ENCODE data around the gene MAN1C1. TPM values are rescaled to one million over a fixed set of nuclear protein-coding genes. Genes with fewer than 3 reads are reported as not detected.

The MAN1C1 gene
- total and polyA plus RNA-seq, 10 of the 15 experiments (the other 5 are each of a cell fraction or from before 2014, with no cell fraction given) = 0.12 to 0.56 (median 0.22) TPM; not detected in 3

DNA sequence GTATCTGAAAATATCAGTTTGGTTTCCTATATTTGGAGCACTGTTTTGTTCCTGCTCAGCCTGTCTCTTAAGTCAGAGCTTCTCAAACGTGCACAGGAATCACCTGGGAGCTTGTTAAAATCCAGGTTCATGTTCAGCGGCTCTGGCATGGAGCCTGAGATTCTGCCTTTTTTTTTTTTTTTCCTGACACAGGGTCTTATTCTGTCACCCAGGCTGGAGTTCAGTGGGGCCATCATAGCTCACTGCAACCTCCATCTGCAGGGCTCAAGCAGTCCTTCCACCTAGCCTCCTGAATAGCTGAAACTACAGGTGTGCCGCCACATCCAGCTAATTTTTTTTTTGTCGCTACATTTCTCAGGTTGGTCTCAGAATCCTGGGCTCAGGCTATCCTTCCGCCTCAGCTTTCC is 171.2 kb downstream of the MAN1C1 start (continued):
- TF ChIP-seq, protein P1, sequence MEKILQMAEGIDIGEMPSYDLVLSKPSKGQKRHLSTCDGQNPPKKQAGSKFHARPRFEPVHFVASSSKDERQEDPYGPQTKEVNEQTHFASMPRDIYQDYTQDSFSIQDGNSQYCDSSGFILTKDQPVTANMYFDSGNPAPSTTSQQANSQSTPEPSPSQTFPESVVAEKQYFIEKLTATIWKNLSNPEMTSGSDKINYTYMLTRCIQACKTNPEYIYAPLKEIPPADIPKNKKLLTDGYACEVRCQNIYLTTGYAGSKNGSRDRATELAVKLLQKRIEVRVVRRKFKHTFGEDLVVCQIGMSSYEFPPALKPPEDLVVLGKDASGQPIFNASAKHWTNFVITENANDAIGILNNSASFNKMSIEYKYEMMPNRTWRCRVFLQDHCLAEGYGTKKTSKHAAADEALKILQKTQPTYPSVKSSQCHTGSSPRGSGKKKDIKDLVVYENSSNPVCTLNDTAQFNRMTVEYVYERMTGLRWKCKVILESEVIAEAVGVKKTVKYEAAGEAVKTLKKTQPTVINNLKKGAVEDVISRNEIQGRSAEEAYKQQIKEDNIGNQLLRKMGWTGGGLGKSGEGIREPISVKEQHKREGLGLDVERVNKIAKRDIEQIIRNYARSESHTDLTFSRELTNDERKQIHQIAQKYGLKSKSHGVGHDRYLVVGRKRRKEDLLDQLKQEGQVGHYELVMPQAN (conservative IDR thresholded peaks at IDR 0.05) = no peak
- TF ChIP-seq ZBED1 (IDR thresholded peaks at IDR 0.05; ENCODE audit: borderline replicate concordance) (no peak), SMAD1 (IDR thresholded peaks at IDR 0.05; ENCODE audit: low read depth, partially characterized antibody) (no peak), WRNIP1 (IDR thresholded peaks at IDR 0.05; ENCODE audit: borderline replicate concordance, low read depth, low read length) (no peak), NFIC (IDR thresholded peaks at IDR 0.05; ENCODE audit: low read depth, low read length) (no peak), CHD1 (IDR thresholded peaks at IDR 0.05; ENCODE audit: low read depth, low read length) (no peak), NR2C1 (IDR thresholded peaks at IDR 0.05) (no peak), SIN3A (IDR thresholded peaks at IDR 0.05; ENCODE audit: low read depth, low read length) (no peak), CEBPB (IDR thresholded peaks at IDR 0.05; ENCODE audit: borderline replicate concordance in 1 of 2, low read depth in 2 of 2, low read length in 2 of 2) (no peak), BACH1 (IDR thresholded peaks at IDR 0.05; ENCODE audit: borderline replicate concordance) (no peak), SPI1 (IDR thresholded peaks at IDR 0.05; ENCODE audit: borderline replicate concordance, insufficient read depth, low read depth, low read length) (no peak)
- TF ChIP-seq, protein P2, sequence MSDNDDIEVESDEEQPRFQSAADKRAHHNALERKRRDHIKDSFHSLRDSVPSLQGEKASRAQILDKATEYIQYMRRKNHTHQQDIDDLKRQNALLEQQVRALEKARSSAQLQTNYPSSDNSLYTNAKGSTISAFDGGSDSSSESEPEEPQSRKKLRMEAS (IDR thresholded peaks at IDR 0.05; ENCODE audit: low read depth, low read length) = no peak

DNA sequence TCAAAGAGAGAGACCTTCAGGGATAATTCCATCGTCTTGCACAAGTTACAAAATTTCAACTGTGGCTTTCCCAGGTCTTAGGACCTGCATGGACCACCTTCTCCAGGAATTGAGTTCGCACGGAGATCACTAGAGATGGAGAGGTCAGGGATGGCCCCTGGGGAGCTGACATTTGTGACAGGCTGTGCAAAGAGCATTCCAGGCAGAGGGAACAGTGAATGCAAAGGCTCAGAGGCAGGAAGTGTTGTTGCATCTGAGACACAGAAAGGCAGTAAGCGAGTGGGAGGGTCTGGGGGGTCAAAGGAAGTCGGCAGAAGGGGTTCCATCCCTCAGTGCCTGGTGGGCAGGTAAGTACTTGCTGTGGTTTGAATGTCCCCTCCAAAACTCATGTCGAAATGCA is 173.9 kb downstream of the MAN1C1 start:
- Histone ChIP-seq H3K36me3 (ENCODE audit: control insufficient read depth in 2 of 2, insufficient read depth in 2 of 2, low read length in 1 of 2) (no peaks in the 10 kb centered on the region), H4K20me1 (ENCODE audit: control insufficient read depth, insufficient read depth) (no peaks in the 10 kb centered on the region), H3K4me3 (no peak overlapping the region), H3K9me3 (replicated peaks; ENCODE audit: control insufficient read depth, insufficient read depth, low read length) (no peaks in the 10 kb centered on the region), H3K4me2 (ENCODE audit: control insufficient read depth, insufficient read depth) (no peak overlapping the region), H3K9ac (ENCODE audit: control insufficient read depth, insufficient read depth, low read length) (no peak overlapping the region), H3K27me3 (replicated peaks in 1 of 2; ENCODE audit: control insufficient read depth in 2 of 2, insufficient read depth in 2 of 2, low read length in 1 of 2) (peaks cover 4 to 5% of the 10 kb centered on the region in 2 experiments), H3K4me1 (ENCODE audit: control insufficient read depth, insufficient read depth, low read length) (no peaks in the 10 kb centered on the region), H3K27ac (ENCODE audit: control insufficient read depth, insufficient read depth) (no peak overlapping the region), H2AFZ (ENCODE audit: control insufficient read depth, low read depth, low read length) (no peak overlapping the region), H3K79me2 (ENCODE audit: control insufficient read depth, insufficient read depth, low read length) (no peaks in the 10 kb centered on the region)
- ChIA-PET RAD21 (ENCODE audit: unreplicated experiment) (no interaction called here), SMC1A (ENCODE audit: uncharacterized antibody, unreplicated experiment) (no interaction called here), POLR2A (no interaction called here), CTCF (no interaction called here)
- WGBS (ENCODE audit: insufficient coverage, insufficient replicate concordance, low lambda C conversion rate, missing lambda C conversion rate) = 6% methylated on average over 6 of the region's 6 CpGs
- DNase-seq (ENCODE audit: low read depth, low spot score) (no peak), FAIRE-seq (no peak), ATAC-seq (no peak)
- in situ Hi-C loops (cut with MboI) = loop anchor here (5.0 kb wide), 1 partner anchor 48 kb away; no protein-coding TSS in a partner anchor
- intact Hi-C loops (cut with micrococcal nuclease; ENCODE audit: unreplicated experiment) = no loop called here
- BruUV-seq (replicated peaks) = no TSS peak
- no peak for TF ChIP-seq CREM (IDR thresholded peaks at IDR 0.05; ENCODE audit: low read depth)
- TF ChIP-seq, protein P3, sequence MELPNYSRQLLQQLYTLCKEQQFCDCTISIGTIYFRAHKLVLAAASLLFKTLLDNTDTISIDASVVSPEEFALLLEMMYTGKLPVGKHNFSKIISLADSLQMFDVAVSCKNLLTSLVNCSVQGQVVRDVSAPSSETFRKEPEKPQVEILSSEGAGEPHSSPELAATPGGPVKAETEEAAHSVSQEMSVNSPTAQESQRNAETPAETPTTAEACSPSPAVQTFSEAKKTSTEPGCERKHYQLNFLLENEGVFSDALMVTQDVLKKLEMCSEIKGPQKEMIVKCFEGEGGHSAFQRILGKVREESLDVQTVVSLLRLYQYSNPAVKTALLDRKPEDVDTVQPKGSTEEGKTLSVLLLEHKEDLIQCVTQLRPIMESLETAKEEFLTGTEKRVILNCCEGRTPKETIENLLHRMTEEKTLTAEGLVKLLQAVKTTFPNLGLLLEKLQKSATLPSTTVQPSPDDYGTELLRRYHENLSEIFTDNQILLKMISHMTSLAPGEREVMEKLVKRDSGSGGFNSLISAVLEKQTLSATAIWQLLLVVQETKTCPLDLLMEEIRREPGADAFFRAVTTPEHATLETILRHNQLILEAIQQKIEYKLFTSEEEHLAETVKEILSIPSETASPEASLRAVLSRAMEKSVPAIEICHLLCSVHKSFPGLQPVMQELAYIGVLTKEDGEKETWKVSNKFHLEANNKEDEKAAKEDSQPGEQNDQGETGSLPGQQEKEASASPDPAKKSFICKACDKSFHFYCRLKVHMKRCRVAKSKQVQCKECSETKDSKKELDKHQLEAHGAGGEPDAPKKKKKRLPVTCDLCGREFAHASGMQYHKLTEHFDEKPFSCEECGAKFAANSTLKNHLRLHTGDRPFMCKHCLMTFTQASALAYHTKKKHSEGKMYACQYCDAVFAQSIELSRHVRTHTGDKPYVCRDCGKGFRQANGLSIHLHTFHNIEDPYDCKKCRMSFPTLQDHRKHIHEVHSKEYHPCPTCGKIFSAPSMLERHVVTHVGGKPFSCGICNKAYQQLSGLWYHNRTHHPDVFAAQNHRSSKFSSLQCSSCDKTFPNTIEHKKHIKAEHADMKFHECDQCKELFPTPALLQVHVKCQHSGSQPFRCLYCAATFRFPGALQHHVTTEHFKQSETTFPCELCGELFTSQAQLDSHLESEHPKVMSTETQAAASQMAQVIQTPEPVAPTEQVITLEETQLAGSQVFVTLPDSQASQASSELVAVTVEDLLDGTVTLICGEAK (IDR thresholded peaks at IDR 0.05; ENCODE audit: borderline replicate concordance) = no peak

Measured in GM12878 (cell line).